Measurements from ENCODE around the gene PTGR1.

GRCh38 chr9:111634860-111635259 lies 35.4 kb upstream of the PTGR1 start:
- TF ChIP-seq POLR2AphosphoS5 (IDR thresholded peaks at IDR 0.05; ENCODE audit: low read depth, low read length) (no peak), SIN3A (IDR thresholded peaks at IDR 0.05; ENCODE audit: borderline replicate concordance, insufficient read depth, low read length) (no peak), TAF1 (IDR thresholded peaks at IDR 0.05; ENCODE audit: borderline replicate concordance, insufficient read depth, low read length) (no peak), REST (IDR thresholded peaks at IDR 0.05; ENCODE audit: insufficient read depth in 1 of 2, low read depth in 2 of 2, low read length in 2 of 2) (no peak)
